ENCODE measurements around the gene EPAS1. TPM values are rescaled to one million over a fixed set of nuclear protein-coding genes. Genes with fewer than 3 reads are reported as not detected.

EPAS1 gene
- polyA plus RNA-seq, 1 of the 3 experiments (the other 2 are of a cell fraction): 69.2 TPM

- ChIA-PET CTCF (interaction anchor here (0.9 to 6.8 kb wide), 9 partner anchors 11 to 333 kb away, joined by 3 to 56 read pairs (median 5); no protein-coding TSS in a partner anchor), POLR2A (interaction anchor here (1.2 to 4.3 kb wide), 3 partner anchors 13 to 29 kb away, joined by 3 to 29 read pairs (median 9); partner anchors contain the start of gene EPAS1)
- Histone ChIP-seq H2AFZ (ENCODE audit: low read depth) (no peak overlapping the region), H3K79me2 (ENCODE audit: insufficient read depth) (peaks cover 94% of the 10 kb centered on the region), H4K20me1 (ENCODE audit: insufficient read depth) (no peaks in the 10 kb centered on the region), H3K4me3 (ENCODE audit: low read depth in 2 of 2, low read length in 1 of 2) (no peak overlapping the region), H3K4me2 (no peak overlapping the region), H3K27ac (ENCODE audit: low read depth in 2 of 2, low read length in 1 of 2) (peak overlapping the region in 1 of 2 experiments; percentile 100; a peak in 2 of 4 replicates), H3K9ac (no peak overlapping the region), H3K27me3 (ENCODE audit: insufficient read depth) (no peaks in the 10 kb centered on the region), H3F3A (replicated peaks; ENCODE audit: insufficient read depth) (peaks cover 33% of the 10 kb centered on the region), H3K36me3 (replicated peaks in 1 of 2; ENCODE audit: control insufficient read depth in 1 of 2, insufficient read depth in 2 of 2, low read length in 1 of 2) (peaks cover 0 to 2% of the 10 kb centered on the region in 2 experiments), H3K4me1 (ENCODE audit: control insufficient read depth in 1 of 2, insufficient read depth in 2 of 2, low read depth in 1 of 2, low read length in 1 of 2) (peaks cover 35 to 90% of the 10 kb centered on the region in 2 experiments), H3K9me2 (no peaks in the 10 kb centered on the region), H3K9me3 (no peaks in the 10 kb centered on the region)
- WGBS (ENCODE audit: low lambda C conversion rate): 83% methylated on average over 8 of the region's 8 CpGs
- TF ChIP-seq MXI1 (IDR thresholded peaks at IDR 0.05; ENCODE audit: low read depth, low read length): no peak
- DNase-seq: no peak
Measured at GRCh38 chr2:46326231-46326980, 29.2 kb downstream of the EPAS1 start.

- no peak overlapping the region for H3K9ac ChIP-seq
- H4K20me1 ChIP-seq (ENCODE audit: insufficient read depth): no peaks in the 10 kb centered on the region
- DNase-seq: no peak
- ChIA-PET POLR2A (interaction anchor here (1.2 to 4.3 kb wide), 2 partner anchors 12 to 30 kb away, joined by 9 to 29 read pairs; partner anchors contain the start of gene EPAS1), CTCF (interaction anchor here (0.8 to 6.8 kb wide), 14 partner anchors 8 to 334 kb away, joined by 3 to 56 read pairs (median 5); partner anchors contain the start of gene EPAS1)
- TF ChIP-seq YY1 (IDR thresholded peaks at IDR 0.05; ENCODE audit: low read depth): no peak
- peak; percentile 47 for TF ChIP-seq CTCF (IDR thresholded peaks at IDR 0.05)
- no peaks in the 10 kb centered on the region for H3K9me3 ChIP-seq
- WGBS (ENCODE audit: low lambda C conversion rate): 96% methylated on average over 4 of the region's 4 CpGs
- H3K4me2 ChIP-seq: no peak overlapping the region
- no peaks in the 10 kb centered on the region for H3K9me2 ChIP-seq
- no peak overlapping the region for H2AFZ ChIP-seq (ENCODE audit: low read depth)
- peaks cover 48 to 91% of the 10 kb centered on the region in 2 experiments for H3K4me1 ChIP-seq (ENCODE audit: control insufficient read depth in 1 of 2, insufficient read depth in 2 of 2, low read depth in 1 of 2, low read length in 1 of 2)
- no peaks in the 10 kb centered on the region for H3K27me3 ChIP-seq (ENCODE audit: insufficient read depth)
- H3K4me3 ChIP-seq (ENCODE audit: low read depth in 2 of 2, low read length in 1 of 2): no peak overlapping the region; a peak in 1 of 4 replicates
- H3K36me3 ChIP-seq (replicated peaks in 1 of 2; ENCODE audit: control insufficient read depth in 1 of 2, insufficient read depth in 2 of 2, low read length in 1 of 2): peaks cover 0 to 2% of the 10 kb centered on the region in 2 experiments
- H3F3A ChIP-seq (replicated peaks; ENCODE audit: insufficient read depth): peaks cover 39% of the 10 kb centered on the region
- H3K27ac ChIP-seq (ENCODE audit: low read depth in 2 of 2, low read length in 1 of 2): peak overlapping the region; percentile 100; a peak in 3 of 4 replicates
- H3K79me2 ChIP-seq (ENCODE audit: insufficient read depth): peaks cover 91% of the 10 kb centered on the region
Measured at GRCh38 chr2:46327627-46328026, 30.4 kb downstream of the EPAS1 start.

- Histone ChIP-seq H3K4me3 (ENCODE audit: low read depth in 2 of 2, low read length in 1 of 2) (no peak overlapping the region), H4K20me1 (ENCODE audit: insufficient read depth) (no peaks in the 10 kb centered on the region), H3K27me3 (ENCODE audit: insufficient read depth) (no peaks in the 10 kb centered on the region), H3F3A (replicated peaks; ENCODE audit: insufficient read depth) (peaks cover 40% of the 10 kb centered on the region), H3K4me2 (no peak overlapping the region), H3K4me1 (ENCODE audit: control insufficient read depth in 1 of 2, insufficient read depth in 2 of 2, low read depth in 1 of 2, low read length in 1 of 2) (peaks cover 54 to 91% of the 10 kb centered on the region in 2 experiments), H3K9me2 (no peaks in the 10 kb centered on the region), H3K36me3 (replicated peaks in 1 of 2; ENCODE audit: control insufficient read depth in 1 of 2, insufficient read depth in 2 of 2, low read length in 1 of 2) (peaks cover 0 to 2% of the 10 kb centered on the region in 2 experiments), H3K27ac (ENCODE audit: low read depth in 2 of 2, low read length in 1 of 2) (peak overlapping the region; percentile 100), H3K9me3 (no peaks in the 10 kb centered on the region), H3K9ac (no peak overlapping the region), H2AFZ (ENCODE audit: low read depth) (no peak overlapping the region), H3K79me2 (ENCODE audit: insufficient read depth) (peaks cover 91% of the 10 kb centered on the region)
- POLR2A ChIA-PET: interaction anchor here (3.8 to 4.3 kb wide), 2 partner anchors 11 to 31 kb away, joined by 12 to 29 read pairs; partner anchors contain the start of gene EPAS1
- CTCF ChIA-PET: interaction anchor here (1.1 to 6.8 kb wide), 9 partner anchors 10 to 317 kb away, joined by 3 to 56 read pairs (median 6); partner anchors contain the start of gene EPAS1
- DNase-seq: no peak
- WGBS (ENCODE audit: low lambda C conversion rate): 100% methylated on average over 1 of the region's 1 CpG
- no peak for TF ChIP-seq RXRA (IDR thresholded peaks at IDR 0.05; ENCODE audit: borderline replicate concordance, low read depth)
- no peak for TF ChIP-seq FOXM1 (IDR thresholded peaks at IDR 0.05; ENCODE audit: low read depth)
- TF ChIP-seq ZBTB33 (IDR thresholded peaks at IDR 0.05; ENCODE audit: borderline replicate concordance, low read depth): no peak
- TF ChIP-seq PBX3 (IDR thresholded peaks at IDR 0.05): no peak
- TF ChIP-seq TCF12 (IDR thresholded peaks at IDR 0.05): no peak
- no peak for TF ChIP-seq EP300 (IDR thresholded peaks at IDR 0.05; ENCODE audit: borderline replicate concordance in 1 of 2, low read depth in 1 of 2, low read length in 1 of 2)
- no peak for TF ChIP-seq YY1 (IDR thresholded peaks at IDR 0.05; ENCODE audit: low read depth)
Measured at GRCh38 chr2:46328291-46328690, 31.1 kb downstream of the EPAS1 start.
